ENCODE measurements around the gene TMEM247.

The TMEM247 gene

GRCh38 chr2:46500801-46501200 lies 21.4 kb downstream of the TMEM247 start (continued):
- no peak for TF ChIP-seq CSRNP3 (CRISPR knock-in tag; IDR thresholded peaks at IDR 0.05)

- ATAC-seq: no peak
- TF ChIP-seq CREB5 (CRISPR knock-in tag; IDR thresholded peaks at IDR 0.05; ENCODE audit: low read depth) (no peak), PPARA (CRISPR knock-in tag; IDR thresholded peaks at IDR 0.05; ENCODE audit: borderline replicate concordance) (no peak), ZNF565 (CRISPR knock-in tag; conservative IDR thresholded peaks at IDR 0.05; ENCODE audit: low read depth) (no peak), BACH2 (CRISPR knock-in tag; IDR thresholded peaks at IDR 0.05; ENCODE audit: borderline replicate concordance) (no peak), CSDC2 (CRISPR knock-in tag; IDR thresholded peaks at IDR 0.05) (no peak), TOX (CRISPR knock-in tag; IDR thresholded peaks at IDR 0.05; ENCODE audit: borderline replicate concordance) (no peak)
Observed at GRCh38 chr2:46502291-46502885, 23.0 kb downstream of the TMEM247 start.

- TF ChIP-seq ZFP30 (CRISPR knock-in tag; IDR thresholded peaks at IDR 0.05): no peak
- no peak for TF ChIP-seq GLIS3 (CRISPR knock-in tag; IDR thresholded peaks at IDR 0.05)
- TF ChIP-seq ESRRG (CRISPR knock-in tag; IDR thresholded peaks at IDR 0.05): no peak
- no peak for TF ChIP-seq CSRNP3 (CRISPR knock-in tag; IDR thresholded peaks at IDR 0.05)
- TF ChIP-seq ZNF565 (CRISPR knock-in tag; conservative IDR thresholded peaks at IDR 0.05; ENCODE audit: low read depth): no peak
- TF ChIP-seq RARB (CRISPR knock-in tag; IDR thresholded peaks at IDR 0.05): no peak
- no peak for TF ChIP-seq ISL1 (CRISPR knock-in tag; IDR thresholded peaks at IDR 0.05)
- TF ChIP-seq OSR1 (CRISPR knock-in tag; IDR thresholded peaks at IDR 0.05): no peak
- no peak for TF ChIP-seq PATZ1 (CRISPR knock-in tag; IDR thresholded peaks at IDR 0.05; ENCODE audit: borderline replicate concordance)
- no peak for TF ChIP-seq ZC3H10 (CRISPR knock-in tag; IDR thresholded peaks at IDR 0.05)
- TF ChIP-seq ARNTL (CRISPR knock-in tag; IDR thresholded peaks at IDR 0.05; ENCODE audit: borderline replicate concordance, low read depth): no peak
- TF ChIP-seq ZNF70 (CRISPR knock-in tag; IDR thresholded peaks at IDR 0.05): no peak
- TF ChIP-seq TOX (CRISPR knock-in tag; IDR thresholded peaks at IDR 0.05; ENCODE audit: borderline replicate concordance): no peak
- TF ChIP-seq TSHZ2 (CRISPR knock-in tag; IDR thresholded peaks at IDR 0.05): no peak
- no peak for TF ChIP-seq CREB5 (CRISPR knock-in tag; IDR thresholded peaks at IDR 0.05; ENCODE audit: low read depth)
- no peak for ATAC-seq
Observed at GRCh38 chr2:46503686-46504085, 24.3 kb downstream of the TMEM247 start.
